Endodermal cell (in vitro differentiated cells): ENCODE results near the gene ARL6IP5. TPM values are rescaled to one million over a fixed set of nuclear protein-coding genes. Genes with fewer than 3 reads are reported as not detected.

Experiments used
- DNase-seq: peaks from one replicate; pipeline ENCODE4 v3.0.0-alpha.2; 2017
- H3K27ac ChIP-seq: 2 replicates; pipeline ENCODE4 v1.5.1; 2013; ENCODE audit warnings: mild to moderate bottlenecking, low read depth, low read length, moderate library complexity
- H3K27me3 ChIP-seq: 2 replicates; pipeline ENCODE4 v1.6.1; 2013; ENCODE audit warnings: mild to moderate bottlenecking, low read length, moderate library complexity; ENCODE audit not compliant: insufficient read depth, control insufficient read depth, poor library complexity, severe bottlenecking
- H3K36me3 ChIP-seq: 2 replicates; pipeline ENCODE4 v1.7.0; 2013; ENCODE audit warnings: mild to moderate bottlenecking, low read length, moderate library complexity; ENCODE audit not compliant: control insufficient read depth, insufficient read depth
- H3K4me1 ChIP-seq: one replicate; pipeline ENCODE4 v1.7.0; 2013; ENCODE audit warnings: low read length; ENCODE audit not compliant: control insufficient read depth, insufficient read depth
- H3K4me3 ChIP-seq: 2 replicates; pipeline ENCODE4 v1.5.1; 2013; ENCODE audit warnings: mild to moderate bottlenecking, low read length, moderate library complexity
- H3K9ac ChIP-seq: 2 replicates; pipeline ENCODE4 v1.6.1; 2013; ENCODE audit warnings: mild to moderate bottlenecking, low read length, moderate library complexity; ENCODE audit not compliant: poor library complexity, severe bottlenecking; ENCODE audit errors: extremely low read depth
- H3K9me3 ChIP-seq: 2 replicates; pipeline ENCODE4 v1.6.1; 2013; ENCODE audit warnings: mild to moderate bottlenecking, low read length, moderate library complexity; ENCODE audit not compliant: control insufficient read depth
- H3K27ac Mint-ChIP-seq: 2 replicates; pipeline ENCODE4 v1.8.0; 2020; ENCODE audit warnings: mixed read lengths
- H3K27me3 Mint-ChIP-seq: 2 replicates; pipeline ENCODE4 v1.8.0; 2021; ENCODE audit warnings: mild to moderate bottlenecking, mixed read lengths; ENCODE audit not compliant: insufficient read depth
- H3K36me3 Mint-ChIP-seq: 2 replicates; pipeline ENCODE4 v1.8.0; 2020; ENCODE audit warnings: low read depth, mixed read lengths
- H3K4me1 Mint-ChIP-seq: 2 replicates; pipeline ENCODE4 v1.8.0; 2020; ENCODE audit warnings: mixed read lengths
- H3K4me3 Mint-ChIP-seq: 2 replicates; pipeline ENCODE4 v1.8.0; 2020; ENCODE audit warnings: mild to moderate bottlenecking, moderate library complexity, mixed read lengths
- H3K9me3 Mint-ChIP-seq: 2 replicates; pipeline ENCODE4 v1.8.0; 2020; ENCODE audit warnings: mild to moderate bottlenecking, mixed read lengths
- WGBS, 2 experiments: methylation state at CpG; one replicate each; pipeline versions ENCODE4 v1.1.5 to v1.1.7; 2013; ENCODE audit warnings: missing lambda C conversion rate in 2 of 2, mixed read lengths in 1 of 2; ENCODE audit not compliant: insufficient coverage in 1 of 2, insufficient read length in 1 of 2; 5-methylcytosine and 5-hydroxymethylcytosine counted together
- total RNA-seq, 2 donors: library from RNA; stranded (reverse); fragmentation: NEBNext Ultra II Directional in 1 of 2; extraction: Animal tissue kit (Norgen Biotek cat#: 25700) in 1 of 2; gene quantifications; 2 replicates in 1 of 2; 3 replicates in 1 of 2; pipeline ENCODE4 v1.2.1, GENCODE V29; 2021
- TF ChIP-seq, protein P1 (sequence below): fragments of 200-600 bp; sonication (generic); conservative IDR thresholded peaks from 2 replicates; pipeline ENCODE4 v1.5.0; 2021; ENCODE audit warnings: antibody characterized with exemption, mild to moderate bottlenecking

ARL6IP5 gene
- total RNA-seq, 2 donors from 2014 or later: 20.6 to 28.7 TPM

DNA sequence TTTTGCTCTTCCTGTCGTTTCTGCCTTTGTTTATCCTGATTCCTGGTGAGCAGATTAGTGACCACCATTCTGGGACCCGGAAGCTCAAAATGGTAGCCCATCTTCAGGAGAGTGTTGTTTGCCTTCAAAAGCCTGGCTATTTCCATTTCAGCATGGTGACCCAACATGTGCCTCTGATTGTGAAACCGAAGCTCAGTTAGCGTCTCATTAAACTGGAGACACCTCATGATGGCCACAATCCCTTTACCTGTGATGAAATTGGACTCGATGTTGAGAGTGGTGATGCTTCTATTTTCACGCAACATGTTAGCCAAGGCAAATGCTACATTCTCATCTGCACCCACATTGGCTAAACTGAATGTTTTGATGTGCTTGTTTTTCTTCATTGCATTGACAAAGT is 34.4 kb downstream of the ARL6IP5 start:
- Histone ChIP-seq H3K4me3 (no peak overlapping the region), H3K9ac (no peak overlapping the region), H3K27ac (no peak overlapping the region), H3K4me1 (no peaks in the 10 kb centered on the region), H3K27me3 (no peaks in the 10 kb centered on the region), H3K36me3 (no peaks in the 10 kb centered on the region), H3K9me3 (no peaks in the 10 kb centered on the region)
- Mint-ChIP-seq H3K4me3 (no peak overlapping the region), H3K36me3 (no peaks in the 10 kb centered on the region), H3K27ac (no peak overlapping the region), H3K4me1 (no peaks in the 10 kb centered on the region), H3K27me3 (no peaks in the 10 kb centered on the region), H3K9me3 (no peaks in the 10 kb centered on the region)
- DNase-seq: no peak
- 86 to 90% methylated on average over 4 to 6 of the region's 6 CpGs for WGBS, 2 experiments
- TF ChIP-seq, protein P1, sequence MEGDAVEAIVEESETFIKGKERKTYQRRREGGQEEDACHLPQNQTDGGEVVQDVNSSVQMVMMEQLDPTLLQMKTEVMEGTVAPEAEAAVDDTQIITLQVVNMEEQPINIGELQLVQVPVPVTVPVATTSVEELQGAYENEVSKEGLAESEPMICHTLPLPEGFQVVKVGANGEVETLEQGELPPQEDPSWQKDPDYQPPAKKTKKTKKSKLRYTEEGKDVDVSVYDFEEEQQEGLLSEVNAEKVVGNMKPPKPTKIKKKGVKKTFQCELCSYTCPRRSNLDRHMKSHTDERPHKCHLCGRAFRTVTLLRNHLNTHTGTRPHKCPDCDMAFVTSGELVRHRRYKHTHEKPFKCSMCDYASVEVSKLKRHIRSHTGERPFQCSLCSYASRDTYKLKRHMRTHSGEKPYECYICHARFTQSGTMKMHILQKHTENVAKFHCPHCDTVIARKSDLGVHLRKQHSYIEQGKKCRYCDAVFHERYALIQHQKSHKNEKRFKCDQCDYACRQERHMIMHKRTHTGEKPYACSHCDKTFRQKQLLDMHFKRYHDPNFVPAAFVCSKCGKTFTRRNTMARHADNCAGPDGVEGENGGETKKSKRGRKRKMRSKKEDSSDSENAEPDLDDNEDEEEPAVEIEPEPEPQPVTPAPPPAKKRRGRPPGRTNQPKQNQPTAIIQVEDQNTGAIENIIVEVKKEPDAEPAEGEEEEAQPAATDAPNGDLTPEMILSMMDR: no peak

DNA sequence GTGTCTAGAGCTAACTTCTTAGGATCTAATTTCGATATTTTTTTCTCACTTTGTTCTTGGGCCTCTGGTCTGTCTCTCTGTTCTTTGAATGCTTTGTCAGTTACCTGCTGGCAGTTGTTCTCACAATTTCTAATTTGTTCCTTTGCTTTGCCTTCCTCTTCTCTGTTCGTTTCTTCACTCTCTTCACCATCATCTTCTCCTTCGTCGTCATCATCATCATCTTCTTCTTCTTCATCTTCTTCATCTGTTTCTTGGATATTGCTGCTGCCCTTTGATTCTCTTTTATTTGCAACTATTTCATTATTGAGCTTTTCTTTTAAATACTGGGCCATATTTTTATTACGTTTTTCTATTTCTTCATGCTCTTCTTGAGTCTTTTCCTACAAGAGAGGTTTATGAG is 34.9 kb downstream of the ARL6IP5 start:
- H3K4me1 Mint-ChIP-seq: no peaks in the 10 kb centered on the region
- Histone ChIP-seq H3K9me3 (no peaks in the 10 kb centered on the region), H3K27me3 (no peaks in the 10 kb centered on the region), H3K4me1 (no peaks in the 10 kb centered on the region), H3K4me3 (no peak overlapping the region), H3K27ac (no peak overlapping the region), H3K9ac (no peak overlapping the region), H3K36me3 (no peaks in the 10 kb centered on the region)
- H3K36me3 Mint-ChIP-seq: no peaks in the 10 kb centered on the region
- no peak for DNase-seq
- H3K27ac Mint-ChIP-seq: no peak overlapping the region
- TF ChIP-seq, protein P1: no peak
- no peak overlapping the region for H3K4me3 Mint-ChIP-seq
- 90 to 92% methylated on average over 4 to 5 of the region's 5 CpGs for WGBS, 2 experiments
- H3K27me3 Mint-ChIP-seq: no peaks in the 10 kb centered on the region
- no peaks in the 10 kb centered on the region for H3K9me3 Mint-ChIP-seq

DNA sequence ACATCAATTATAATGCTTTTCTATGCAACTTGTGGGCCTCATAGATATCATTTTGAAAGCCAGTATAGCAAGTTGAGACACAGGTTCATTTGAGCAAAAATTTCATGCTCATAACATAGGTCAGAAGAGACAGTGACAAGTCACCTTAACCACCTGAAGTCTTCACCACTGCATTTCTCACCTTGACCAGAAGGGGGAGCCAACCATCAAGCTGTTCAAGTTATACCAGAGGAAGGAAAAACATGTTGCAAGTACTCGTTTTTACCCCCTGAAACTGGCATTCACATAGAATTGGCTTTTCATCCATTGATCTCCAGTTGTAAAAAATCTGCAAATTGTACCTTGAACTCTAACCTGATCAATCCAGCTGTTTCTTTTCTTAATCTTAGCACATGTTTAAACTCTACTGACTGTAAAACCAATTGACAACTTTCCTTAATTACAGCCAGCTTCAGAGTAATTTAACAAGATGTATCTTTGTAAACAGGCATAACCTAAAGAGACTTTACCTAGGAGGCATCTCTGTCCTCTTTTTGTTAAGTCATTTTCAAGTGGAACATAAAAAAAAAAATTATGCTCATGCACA is 36.2 kb downstream of the ARL6IP5 start:
- no peaks in the 10 kb centered on the region for H3K27me3 Mint-ChIP-seq
- Histone ChIP-seq H3K4me1 (no peaks in the 10 kb centered on the region), H3K27ac (no peak overlapping the region), H3K9ac (no peak overlapping the region), H3K27me3 (no peaks in the 10 kb centered on the region), H3K9me3 (no peaks in the 10 kb centered on the region), H3K36me3 (no peaks in the 10 kb centered on the region), H3K4me3 (no peak overlapping the region)
- no peaks in the 10 kb centered on the region for H3K9me3 Mint-ChIP-seq
- DNase-seq: peak; percentile 94
- H3K4me1 Mint-ChIP-seq: no peaks in the 10 kb centered on the region
- no peak overlapping the region for H3K4me3 Mint-ChIP-seq
- TF ChIP-seq, protein P1: peak; percentile 95
- no peaks in the 10 kb centered on the region for H3K36me3 Mint-ChIP-seq
- no peak overlapping the region for H3K27ac Mint-ChIP-seq
- 7 to 22% methylated on average over 1 of the region's 1 CpG for WGBS, 2 experiments
